BLaER1 treated with 17β-estradiol and CSF1 and Interleukin-3, amounts not matched to agents 10 nM and 100 nM (cell line): Measurements from ENCODE around the gene ABCC3.

Experiments
- H3K27ac ChIP-seq, 11 experiments: shearing (Covaris generic); formaldehyde crosslinking; 2 replicates each; pipeline ENCODE4 v1.8.1; 2022
- H3K27me3 ChIP-seq, 11 experiments: shearing (Covaris generic); formaldehyde crosslinking; 2 replicates each; pipeline ENCODE4 v1.8.1; 2022
- H3K36me3 ChIP-seq, 11 experiments: shearing (Covaris generic); formaldehyde crosslinking; 2 replicates each; pipeline ENCODE4 v1.8.1; 2022
- H3K4me1 ChIP-seq, 10 experiments: shearing (Covaris generic); formaldehyde crosslinking; 2 replicates each; pipeline ENCODE4 v1.8.1; 2022
- H3K4me2 ChIP-seq, 11 experiments: shearing (Covaris generic); formaldehyde crosslinking; 2 replicates each; pipeline ENCODE4 v1.8.1; 2022
- H3K4me3 ChIP-seq, 10 experiments: shearing (Covaris generic); formaldehyde crosslinking; 2 replicates each; pipeline ENCODE4 v1.8.1; 2022
- H3K9ac ChIP-seq, 11 experiments: shearing (Covaris generic); formaldehyde crosslinking; 2 replicates each; pipeline ENCODE4 v1.8.1; 2022
- H3K9me3 ChIP-seq, 11 experiments: shearing (Covaris generic); formaldehyde crosslinking; replicated peaks in 1 of 11; 2 replicates each; pipeline ENCODE4 v1.8.1; 2022
- H4K20me1 ChIP-seq, 11 experiments: shearing (Covaris generic); formaldehyde crosslinking; 2 replicates each; pipeline ENCODE4 v1.8.1; 2022
- Cebpa-rat ChIP-seq, 11 experiments: shearing (Covaris generic); IDR thresholded peaks; 2 replicates each; pipeline ENCODE4 v1.8.1; 2022

ABCC3 gene

GRCh38 chr17:50625032-50625871 is 9.4 kb upstream of the ABCC3 start:
- H3K27ac ChIP-seq: peak overlapping the region in 2 of 11 experiments; percentile 6 to 18; a peak in 1 of 22 replicates
- H3K36me3 ChIP-seq: no peaks in the 10 kb centered on the region
- H3K4me2 ChIP-seq: peak overlapping the region; percentile 50 to 84 (median 70)
- peaks cover 0 to 8% (median 0%) of the 10 kb centered on the region in 11 experiments; a peak in 1 of 22 replicates for H3K27me3 ChIP-seq
- TF ChIP-seq Cebpa-rat (IDR thresholded peaks at IDR 0.05): no peak
- H3K9me3 ChIP-seq: no peaks in the 10 kb centered on the region
- no peaks in the 10 kb centered on the region; a peak in 1 of 22 replicates for H4K20me1 ChIP-seq
- peaks cover 31 to 52% (median 42%) of the 10 kb centered on the region in 10 experiments for H3K4me1 ChIP-seq
- no peak overlapping the region for H3K4me3 ChIP-seq
- peak overlapping the region in 4 of 11 experiments; percentile 22 to 45 (median 25); a peak in 4 of 22 replicates for H3K9ac ChIP-seq

- H3K27me3 ChIP-seq: peaks cover 0 to 9% (median 3%) of the 10 kb centered on the region in 11 experiments; a peak in 11 of 22 replicates
- peak overlapping the region in 3 of 11 experiments; percentile 6 to 48 (median 18); a peak in 3 of 22 replicates for H3K27ac ChIP-seq
- no peaks in the 10 kb centered on the region for H3K9me3 ChIP-seq
- no peak for TF ChIP-seq Cebpa-rat (IDR thresholded peaks at IDR 0.05)
- H3K4me2 ChIP-seq: peak overlapping the region; percentile 50 to 84 (median 70)
- no peaks in the 10 kb centered on the region for H3K36me3 ChIP-seq
- H3K4me3 ChIP-seq: no peak overlapping the region
- H3K4me1 ChIP-seq: peaks cover 31 to 46% (median 39%) of the 10 kb centered on the region in 10 experiments
- H3K9ac ChIP-seq: peak overlapping the region in 4 of 11 experiments; percentile 22 to 45 (median 25); a peak in 3 of 22 replicates
- H4K20me1 ChIP-seq: no peaks in the 10 kb centered on the region; a peak in 2 of 22 replicates
Measured at GRCh38 chr17:50626037-50626574, 8.6 kb upstream of the ABCC3 start.

GRCh38 chr17:50627036-50627781 is 7.5 kb upstream of the ABCC3 start:
- H3K27me3 ChIP-seq: peaks cover 9 to 19% (median 14%) of the 10 kb centered on the region in 11 experiments; a peak in 19 of 22 replicates

GRCh38 chr17:50627782-50628601 is 6.7 kb upstream of the ABCC3 start:
- H3K9ac ChIP-seq: peak overlapping the region in 2 of 11 experiments; percentile 20 to 29; a peak in 2 of 22 replicates
- H3K9me3 ChIP-seq: no peaks in the 10 kb centered on the region
- H3K36me3 ChIP-seq: no peaks in the 10 kb centered on the region
- H3K27ac ChIP-seq: no peak overlapping the region
- peaks cover 0 to 16% (median 0%) of the 10 kb centered on the region in 11 experiments; a peak in 5 of 22 replicates for H4K20me1 ChIP-seq
- no peak overlapping the region for H3K4me3 ChIP-seq
- peak overlapping the region; percentile 37 to 77 (median 68) for H3K4me2 ChIP-seq
- H3K27me3 ChIP-seq: peaks cover 17 to 27% (median 22%) of the 10 kb centered on the region in 11 experiments
- no peak for TF ChIP-seq Cebpa-rat (IDR thresholded peaks at IDR 0.05)
- peaks cover 30 to 47% (median 37%) of the 10 kb centered on the region in 10 experiments for H3K4me1 ChIP-seq

More at GRCh38 chr17:50627036-50627781, 7.5 kb upstream of the ABCC3 start:
- peak overlapping the region in 2 of 11 experiments; percentile 20 to 29; a peak in 1 of 22 replicates for H3K9ac ChIP-seq
- no peaks in the 10 kb centered on the region for H3K36me3 ChIP-seq
- peaks cover 0 to 9% (median 0%) of the 10 kb centered on the region in 11 experiments; a peak in 4 of 22 replicates for H4K20me1 ChIP-seq
- H3K4me3 ChIP-seq: no peak overlapping the region
- H3K4me1 ChIP-seq: peaks cover 30 to 47% (median 38%) of the 10 kb centered on the region in 10 experiments
- no peak overlapping the region for H3K27ac ChIP-seq
- TF ChIP-seq Cebpa-rat (IDR thresholded peaks at IDR 0.05): no peak
- H3K9me3 ChIP-seq: no peaks in the 10 kb centered on the region
- H3K4me2 ChIP-seq: peak overlapping the region; percentile 37 to 77 (median 68); a peak in 18 of 22 replicates

- Histone ChIP-seq H3K4me1 (peaks cover 28 to 45% (median 36%) of the 10 kb centered on the region in 10 experiments), H3K4me2 (no peak overlapping the region), H3K27me3 (peaks cover 36 to 46% (median 41%) of the 10 kb centered on the region in 11 experiments), H3K9me3 (no peaks in the 10 kb centered on the region), H3K9ac (no peak overlapping the region), H3K27ac (no peak overlapping the region), H3K4me3 (no peak overlapping the region), H4K20me1 (peaks cover 0 to 27% (median 4%) of the 10 kb centered on the region in 11 experiments; a peak in 7 of 22 replicates), H3K36me3 (no peaks in the 10 kb centered on the region)
- no peak for TF ChIP-seq Cebpa-rat (IDR thresholded peaks at IDR 0.05)
Measured at GRCh38 chr17:50629902-50630301, 4.8 kb upstream of the ABCC3 start.

- H3K27me3 ChIP-seq: peaks cover 43 to 54% (median 49%) of the 10 kb centered on the region in 11 experiments
- TF ChIP-seq Cebpa-rat (IDR thresholded peaks at IDR 0.05): no peak
- no peak overlapping the region for H3K9ac ChIP-seq
- peaks cover 0 to 32% (median 8%) of the 10 kb centered on the region in 11 experiments; a peak in 7 of 22 replicates for H4K20me1 ChIP-seq
- H3K4me2 ChIP-seq: no peak overlapping the region
- no peak overlapping the region for H3K4me3 ChIP-seq
- H3K9me3 ChIP-seq: no peaks in the 10 kb centered on the region
- H3K36me3 ChIP-seq: no peaks in the 10 kb centered on the region
- no peak overlapping the region for H3K27ac ChIP-seq
- peaks cover 21 to 40% (median 29%) of the 10 kb centered on the region in 10 experiments for H3K4me1 ChIP-seq
Measured at GRCh38 chr17:50630524-50631194, 4.0 kb upstream of the ABCC3 start.

- Histone ChIP-seq H3K9ac (no peak overlapping the region), H3K4me2 (peak overlapping the region in 4 of 11 experiments; percentile 2 to 31 (median 20); a peak in 2 of 22 replicates), H3K9me3 (no peaks in the 10 kb centered on the region), H3K27ac (no peak overlapping the region), H4K20me1 (peaks cover 0 to 32% (median 8%) of the 10 kb centered on the region in 11 experiments; a peak in 7 of 22 replicates), H3K27me3 (peaks cover 50 to 61% (median 56%) of the 10 kb centered on the region in 11 experiments), H3K36me3 (no peaks in the 10 kb centered on the region), H3K4me3 (no peak overlapping the region), H3K4me1 (peaks cover 14 to 33% (median 22%) of the 10 kb centered on the region in 10 experiments)
- TF ChIP-seq Cebpa-rat (IDR thresholded peaks at IDR 0.05): no peak
Measured at GRCh38 chr17:50631195-50631907, 3.3 kb upstream of the ABCC3 start.
